Coronary artery (tissue), 2 donors: Measurements from ENCODE around the gene AKAP13.

ENCODE experiments used
- DNase-seq: peaks from one replicate; pipeline ENCODE4 v3.0.0-alpha.2; 2017; ENCODE audit warnings: low spot score
- H3K27ac ChIP-seq, 2 donors: fragments of 200-600 bp; sonication (generic); one replicate each; pipeline ENCODE4 v1.5.1; 2016 to 2019
- H3K4me3 ChIP-seq: fragments of 200-600 bp; sonication (generic); 2 replicates; pipeline ENCODE4 v1.5.1; 2016; ENCODE audit warnings: mild to moderate bottlenecking, moderate library complexity
- TF ChIP-seq, protein P1 (sequence below): fragments of 200-600 bp; sonication (generic); IDR thresholded peaks from one replicate; pipeline ENCODE4 v1.5.1; 2019; ENCODE audit warnings: antibody characterized with exemption

Gene AKAP13

GRCh38 chr15:85500060-85500708 is 119.8 kb downstream of the AKAP13 start:
- DNase-seq, result no peak
- TF ChIP-seq, protein P1, sequence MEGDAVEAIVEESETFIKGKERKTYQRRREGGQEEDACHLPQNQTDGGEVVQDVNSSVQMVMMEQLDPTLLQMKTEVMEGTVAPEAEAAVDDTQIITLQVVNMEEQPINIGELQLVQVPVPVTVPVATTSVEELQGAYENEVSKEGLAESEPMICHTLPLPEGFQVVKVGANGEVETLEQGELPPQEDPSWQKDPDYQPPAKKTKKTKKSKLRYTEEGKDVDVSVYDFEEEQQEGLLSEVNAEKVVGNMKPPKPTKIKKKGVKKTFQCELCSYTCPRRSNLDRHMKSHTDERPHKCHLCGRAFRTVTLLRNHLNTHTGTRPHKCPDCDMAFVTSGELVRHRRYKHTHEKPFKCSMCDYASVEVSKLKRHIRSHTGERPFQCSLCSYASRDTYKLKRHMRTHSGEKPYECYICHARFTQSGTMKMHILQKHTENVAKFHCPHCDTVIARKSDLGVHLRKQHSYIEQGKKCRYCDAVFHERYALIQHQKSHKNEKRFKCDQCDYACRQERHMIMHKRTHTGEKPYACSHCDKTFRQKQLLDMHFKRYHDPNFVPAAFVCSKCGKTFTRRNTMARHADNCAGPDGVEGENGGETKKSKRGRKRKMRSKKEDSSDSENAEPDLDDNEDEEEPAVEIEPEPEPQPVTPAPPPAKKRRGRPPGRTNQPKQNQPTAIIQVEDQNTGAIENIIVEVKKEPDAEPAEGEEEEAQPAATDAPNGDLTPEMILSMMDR, result no peak
- H3K4me3 ChIP-seq, result no peak overlapping the region
- no peak overlapping the region for H3K27ac ChIP-seq

- DNase-seq, result no peak
- no peak overlapping the region for H3K4me3 ChIP-seq
- H3K27ac ChIP-seq, result no peak overlapping the region
- TF ChIP-seq, protein P1, result no peak
These were observed 120.3 kb downstream of the AKAP13 start for GRCh38 chr15:85500729-85501128.

DNA sequence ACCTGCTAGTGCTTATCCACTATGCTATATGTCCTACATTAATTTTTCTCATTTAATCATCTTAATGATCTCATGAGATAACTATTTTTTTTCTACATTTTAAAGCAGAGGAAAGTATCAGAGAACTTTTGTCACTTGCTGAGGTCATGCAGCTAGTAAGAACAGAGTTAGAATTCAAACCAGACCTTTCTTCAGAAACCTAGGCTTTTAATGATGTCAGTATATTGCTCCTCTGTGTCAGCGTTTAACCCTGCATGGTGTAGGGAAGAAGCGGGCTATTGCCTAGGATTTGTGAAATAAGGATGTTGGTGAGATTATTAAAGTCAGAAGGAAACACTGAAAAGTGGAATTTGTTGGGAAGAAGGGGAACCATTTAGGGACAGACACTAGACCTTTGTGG is 121.2 kb downstream of the AKAP13 start:
- H3K4me3 ChIP-seq, result no peak overlapping the region
- no peak overlapping the region for H3K27ac ChIP-seq
- DNase-seq, result no peak
- TF ChIP-seq, protein P1, result no peak

DNA sequence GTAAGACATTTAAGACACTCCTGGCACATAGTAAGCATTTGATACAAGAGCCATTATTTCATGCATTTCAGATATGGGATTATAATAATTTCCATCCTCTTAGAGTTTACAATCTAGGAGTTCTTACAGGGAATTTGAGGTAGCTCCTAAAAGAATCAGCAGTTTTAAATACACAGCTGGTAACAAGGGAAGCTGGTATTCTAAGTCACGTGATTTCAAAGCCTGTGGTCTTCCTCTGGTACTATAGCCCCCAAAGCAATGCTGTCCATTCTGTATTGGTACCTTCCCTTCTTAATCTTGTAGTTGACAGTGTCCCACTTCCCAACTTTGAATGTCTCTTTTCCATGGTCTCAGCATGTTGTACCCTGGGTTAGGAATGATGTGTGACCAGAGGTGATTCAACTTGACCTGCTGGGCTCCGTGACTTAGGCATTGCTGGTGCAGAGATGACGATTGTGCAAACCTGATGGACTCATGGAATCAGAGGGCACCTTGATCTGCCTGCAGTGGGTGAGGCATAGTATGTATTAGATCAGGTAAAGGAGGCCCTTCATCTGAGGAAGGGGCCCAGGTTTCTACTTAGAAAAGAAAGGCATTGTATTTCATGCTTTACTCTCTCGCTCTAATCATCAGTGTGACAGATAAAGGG is 122.9 kb downstream of the AKAP13 start:
- H3K27ac ChIP-seq, result no peak overlapping the region
- no peak overlapping the region for H3K4me3 ChIP-seq
- DNase-seq, result no peak
- TF ChIP-seq, protein P1, result no peak

DNA sequence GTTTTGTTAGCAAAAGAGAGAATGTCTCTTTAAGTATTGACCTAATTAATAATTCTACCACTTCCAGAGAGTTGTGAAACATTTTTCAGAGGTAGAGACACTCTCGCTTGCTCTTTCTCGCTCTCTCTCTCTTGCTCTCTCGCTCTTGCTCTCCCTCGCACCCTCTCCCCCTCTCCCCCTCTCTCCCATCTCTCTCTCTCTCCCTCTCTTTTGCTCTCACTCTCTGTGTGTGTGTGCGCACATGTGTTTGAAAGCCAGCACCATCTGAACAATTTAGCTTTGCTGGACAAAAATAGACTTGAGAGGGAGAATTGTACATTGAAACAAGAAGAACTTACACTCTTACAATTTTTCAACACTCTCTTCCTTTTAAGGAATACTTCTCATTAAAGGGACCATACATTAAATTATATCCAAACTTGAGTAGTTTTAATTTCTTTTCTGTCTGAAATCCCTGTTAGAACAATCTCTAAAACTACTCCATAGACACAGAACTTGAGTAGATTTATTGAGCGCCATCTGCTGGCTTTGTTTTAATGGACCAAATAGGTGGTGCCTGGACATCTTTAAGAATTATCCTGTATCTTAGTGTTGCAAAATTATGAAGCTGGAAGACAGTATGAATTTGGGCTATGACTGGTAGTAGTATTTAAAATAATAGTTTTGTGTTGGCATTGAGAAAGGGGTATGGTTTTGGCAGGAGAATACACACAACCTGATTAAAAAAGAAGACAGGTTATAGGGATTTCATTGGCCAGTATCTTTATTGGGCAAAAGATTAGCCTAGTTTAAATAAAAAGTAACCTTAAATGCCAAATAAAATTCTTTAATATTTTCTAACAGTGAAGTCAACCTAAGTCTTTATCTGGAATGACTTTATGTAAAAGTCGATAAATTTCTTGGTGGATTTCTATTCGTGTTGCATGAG is 124.6 kb downstream of the AKAP13 start:
- Histone ChIP-seq H3K27ac (peak overlapping the region in 1 of 2 donors; percentile 58), H3K4me3 (no peak overlapping the region)
- TF ChIP-seq, protein P1, result peak; percentile 34
- no peak for DNase-seq

DNA sequence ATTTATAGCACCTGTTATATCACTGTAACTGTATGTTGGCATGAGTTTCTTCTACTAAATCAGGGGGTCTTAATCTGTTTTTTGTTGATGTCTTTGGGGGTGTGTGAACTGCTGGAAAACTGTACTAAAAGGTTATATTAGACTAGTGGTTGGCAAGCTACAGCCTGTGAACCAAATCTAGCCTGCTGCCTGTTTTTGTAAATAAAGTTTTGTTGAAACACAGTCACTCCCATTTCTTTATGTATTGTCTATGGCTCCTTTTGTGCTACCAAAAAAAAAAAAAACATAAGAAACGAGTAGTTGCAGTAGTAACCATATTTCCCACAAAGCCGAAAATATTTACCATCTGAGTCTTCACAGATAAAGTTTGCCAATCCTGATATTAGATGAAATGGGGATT is 126.7 kb downstream of the AKAP13 start:
- Histone ChIP-seq H3K27ac (no peak overlapping the region), H3K4me3 (no peak overlapping the region)
- TF ChIP-seq, protein P1, result no peak
- DNase-seq, result no peak
